ENCODE data around the gene ADAMTS2. TPM values are rescaled to one million over a fixed set of nuclear protein-coding genes. Genes with fewer than 3 reads are reported as not detected.

Gene ADAMTS2
- total and polyA plus RNA-seq, 2 donors (not counting 3 experiments of a cell fraction or from before 2014, with no cell fraction given), result not detected

DNA sequence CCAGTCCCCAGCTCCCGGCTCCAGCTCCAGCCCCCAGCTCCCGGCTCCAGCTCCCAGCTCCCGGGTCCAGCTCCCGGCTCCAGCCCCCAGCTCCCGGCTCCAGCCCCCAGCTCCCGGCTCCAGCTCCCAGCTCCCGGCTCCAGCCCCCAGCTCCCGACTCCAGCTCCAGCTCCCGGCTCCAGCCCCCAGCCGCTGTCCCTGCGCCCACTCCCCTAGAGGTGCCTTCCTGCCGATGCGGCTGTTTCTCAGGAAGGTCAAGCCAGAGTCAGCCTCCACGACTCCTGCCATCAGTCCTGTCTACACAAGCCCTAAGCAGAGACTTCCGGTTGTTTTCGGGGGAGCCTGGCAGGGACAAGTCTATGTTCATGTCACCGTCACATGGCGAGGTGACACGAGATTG lies 210.3 kb downstream of the ADAMTS2 start:
- TF ChIP-seq POLR2A (IDR thresholded peaks at IDR 0.05; ENCODE audit: low read depth, low read length) (no peak), EZH2 (IDR thresholded peaks at IDR 0.05; ENCODE audit: borderline replicate concordance, low read depth, low read length, severe bottlenecking) (no peak), FOS (IDR thresholded peaks at IDR 0.05; ENCODE audit: borderline replicate concordance, insufficient read depth, low read length) (no peak), POLR2AphosphoS5 (IDR thresholded peaks at IDR 0.05; ENCODE audit: insufficient read depth, low read depth, low read length) (no peak), GATA2 (IDR thresholded peaks at IDR 0.05; ENCODE audit: insufficient read depth, insufficient read length, low read depth, low read length) (no peak)
- TF ChIP-seq, protein P1, sequence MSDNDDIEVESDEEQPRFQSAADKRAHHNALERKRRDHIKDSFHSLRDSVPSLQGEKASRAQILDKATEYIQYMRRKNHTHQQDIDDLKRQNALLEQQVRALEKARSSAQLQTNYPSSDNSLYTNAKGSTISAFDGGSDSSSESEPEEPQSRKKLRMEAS (IDR thresholded peaks at IDR 0.05; ENCODE audit: insufficient read depth, insufficient read length), result no peak
- Histone ChIP-seq H3K79me2 (ENCODE audit: control insufficient read depth, insufficient read depth, low read length) (no peaks in the 10 kb centered on the region), H3K4me1 (ENCODE audit: control insufficient read depth, extremely low read depth, insufficient read depth, low read length) (no peaks in the 10 kb centered on the region), H4K20me1 (replicated peaks; ENCODE audit: control insufficient read depth, extremely low read depth, insufficient read depth, low read length) (no peaks in the 10 kb centered on the region), H3K9me1 (replicated peaks; ENCODE audit: control insufficient read depth, extremely low read depth, insufficient read depth, low read length) (no peaks in the 10 kb centered on the region), H2AFZ (ENCODE audit: low read depth, low read length) (no peak overlapping the region), H3K9ac (replicated peaks; ENCODE audit: extremely low read depth, insufficient read depth, low read length) (no peak overlapping the region), H3K4me3 (replicated peaks in 1 of 3; ENCODE audit: insufficient read depth in 1 of 3, low read depth in 1 of 3, low read length in 3 of 3) (no peak overlapping the region), H3K4me2 (ENCODE audit: insufficient read depth, low read length) (no peak overlapping the region), H3K36me3 (ENCODE audit: control insufficient read depth in 2 of 2, extremely low read depth in 1 of 2, insufficient read depth in 2 of 2, low read length in 2 of 2) (no peaks in the 10 kb centered on the region), H3K27me3 (ENCODE audit: control insufficient read depth in 2 of 2, insufficient read depth in 2 of 2, low read length in 2 of 2) (no peaks in the 10 kb centered on the region), H3K9me3 (replicated peaks; ENCODE audit: control insufficient read depth, insufficient read depth, low read length) (peaks cover 3% of the 10 kb centered on the region), H3K27ac (ENCODE audit: insufficient read depth, low read depth, low read length) (no peak overlapping the region)
- intact Hi-C loops (cut with micrococcal nuclease) (no loop called here), dilution Hi-C loops (cut with MboI; ENCODE audit: extremely low pct_ligation_motif_present, low sequenced_read_pairs) (no loop called here)
- DNase-seq (ENCODE audit: low read depth, low spot score) (no peak), FAIRE-seq (no peak)
- POLR2A ChIA-PET, result no interaction called here
- CTCF ChIA-PET, result no interaction called here
- no TSS peak for BruUV-seq (replicated peaks)

DNA sequence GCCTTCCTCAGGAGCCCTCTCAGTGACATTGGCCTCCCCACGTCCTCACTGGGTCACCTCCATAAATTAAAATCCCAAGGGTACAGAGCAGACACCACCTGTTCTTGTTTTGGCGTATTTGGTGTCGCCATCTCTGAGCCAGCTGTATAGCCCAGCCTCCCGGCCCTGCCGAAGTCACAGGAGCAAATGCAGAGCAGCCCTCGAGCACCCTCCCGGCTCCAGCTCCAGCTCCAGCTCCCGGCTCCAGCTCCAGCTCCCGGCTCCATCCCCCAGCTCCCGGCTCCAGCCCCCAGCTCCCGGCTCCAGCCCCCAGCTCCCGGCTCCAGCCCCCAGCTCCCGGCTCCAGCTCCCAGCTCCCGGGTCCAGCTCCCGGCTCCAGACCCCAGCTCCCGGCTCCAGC lies 210.8 kb downstream of the ADAMTS2 start:
- FAIRE-seq, result no peak
- no peak overlapping the region for H3K27ac ChIP-seq (ENCODE audit: insufficient read depth, low read depth, low read length)
- intact Hi-C loops (cut with micrococcal nuclease), result no loop called here
- no peak overlapping the region for H2AFZ ChIP-seq (ENCODE audit: low read depth, low read length)
- DNase-seq (ENCODE audit: low read depth, low spot score), result no peak
- H3K27me3 ChIP-seq (ENCODE audit: control insufficient read depth in 2 of 2, insufficient read depth in 2 of 2, low read length in 2 of 2), result no peaks in the 10 kb centered on the region
- peaks cover 5% of the 10 kb centered on the region for H3K9me3 ChIP-seq (replicated peaks; ENCODE audit: control insufficient read depth, insufficient read depth, low read length)
- H3K79me2 ChIP-seq (ENCODE audit: control insufficient read depth, insufficient read depth, low read length), result no peaks in the 10 kb centered on the region
- ChIA-PET CTCF (no interaction called here), POLR2A (no interaction called here)
- H3K4me1 ChIP-seq (ENCODE audit: control insufficient read depth, extremely low read depth, insufficient read depth, low read length), result no peaks in the 10 kb centered on the region
- no peaks in the 10 kb centered on the region for H4K20me1 ChIP-seq (replicated peaks; ENCODE audit: control insufficient read depth, extremely low read depth, insufficient read depth, low read length)
- no peak for TF ChIP-seq JUN (IDR thresholded peaks at IDR 0.05; ENCODE audit: borderline replicate concordance, insufficient read depth, insufficient read length, low read depth)
- no peak for TF ChIP-seq POLR2AphosphoS5 (IDR thresholded peaks at IDR 0.05; ENCODE audit: insufficient read depth, low read depth, low read length)
- no peak overlapping the region for H3K4me3 ChIP-seq (replicated peaks in 1 of 3; ENCODE audit: insufficient read depth in 1 of 3, low read depth in 1 of 3, low read length in 3 of 3)
- no peak overlapping the region for H3K4me2 ChIP-seq (ENCODE audit: insufficient read depth, low read length)
- dilution Hi-C loops (cut with MboI; ENCODE audit: extremely low pct_ligation_motif_present, low sequenced_read_pairs), result no loop called here
- no TSS peak for BruUV-seq (replicated peaks)
- H3K9ac ChIP-seq (replicated peaks; ENCODE audit: extremely low read depth, insufficient read depth, low read length), result no peak overlapping the region
- H3K36me3 ChIP-seq (ENCODE audit: control insufficient read depth in 2 of 2, extremely low read depth in 1 of 2, insufficient read depth in 2 of 2, low read length in 2 of 2), result no peaks in the 10 kb centered on the region
- no peaks in the 10 kb centered on the region for H3K9me1 ChIP-seq (replicated peaks; ENCODE audit: control insufficient read depth, extremely low read depth, insufficient read depth, low read length)
